ENCODE measurements around the gene CPN1. TPM values are rescaled to one million over a fixed set of nuclear protein-coding genes. Genes with fewer than 3 reads are reported as not detected.

Gene CPN1
- total RNA-seq, 1 experiment from 2014 or later: 0.12 TPM

DNA sequence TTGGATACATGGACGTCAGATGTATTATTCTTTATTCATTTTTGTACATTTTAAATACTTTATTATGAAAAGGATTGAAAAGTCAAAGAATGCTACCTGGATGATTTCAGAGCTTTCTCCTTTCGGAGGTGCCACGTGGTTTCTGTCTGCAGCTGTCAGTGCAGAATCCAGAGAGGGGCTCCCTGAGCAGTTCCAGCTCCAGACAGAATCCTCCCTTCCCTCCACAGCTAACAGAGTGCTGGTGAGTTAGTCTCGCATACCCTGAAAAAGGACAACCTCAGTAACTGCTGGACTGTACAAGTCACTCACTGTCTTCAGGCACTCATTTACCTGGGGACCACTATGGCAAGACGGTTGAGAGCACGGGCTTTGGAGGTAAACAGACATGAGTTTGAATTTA lies 82.8 kb downstream of the CPN1 start (continued):
- TF ChIP-seq, protein P1, sequence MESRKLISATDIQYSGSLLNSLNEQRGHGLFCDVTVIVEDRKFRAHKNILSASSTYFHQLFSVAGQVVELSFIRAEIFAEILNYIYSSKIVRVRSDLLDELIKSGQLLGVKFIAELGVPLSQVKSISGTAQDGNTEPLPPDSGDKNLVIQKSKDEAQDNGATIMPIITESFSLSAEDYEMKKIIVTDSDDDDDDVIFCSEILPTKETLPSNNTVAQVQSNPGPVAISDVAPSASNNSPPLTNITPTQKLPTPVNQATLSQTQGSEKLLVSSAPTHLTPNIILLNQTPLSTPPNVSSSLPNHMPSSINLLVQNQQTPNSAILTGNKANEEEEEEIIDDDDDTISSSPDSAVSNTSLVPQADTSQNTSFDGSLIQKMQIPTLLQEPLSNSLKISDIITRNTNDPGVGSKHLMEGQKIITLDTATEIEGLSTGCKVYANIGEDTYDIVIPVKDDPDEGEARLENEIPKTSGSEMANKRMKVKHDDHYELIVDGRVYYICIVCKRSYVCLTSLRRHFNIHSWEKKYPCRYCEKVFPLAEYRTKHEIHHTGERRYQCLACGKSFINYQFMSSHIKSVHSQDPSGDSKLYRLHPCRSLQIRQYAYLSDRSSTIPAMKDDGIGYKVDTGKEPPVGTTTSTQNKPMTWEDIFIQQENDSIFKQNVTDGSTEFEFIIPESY (IDR thresholded peaks at IDR 0.05; ENCODE audit: extremely low read depth, insufficient replicate concordance, low read length): no peak
- TF ChIP-seq FOSL1 (IDR thresholded peaks at IDR 0.05; ENCODE audit: low read depth) (no peak), ZFX (IDR thresholded peaks at IDR 0.05) (no peak), RAD21 (IDR thresholded peaks at IDR 0.05; ENCODE audit: low read depth) (no peak), CEBPB (IDR thresholded peaks at IDR 0.05; ENCODE audit: low read depth) (no peak)

DNA sequence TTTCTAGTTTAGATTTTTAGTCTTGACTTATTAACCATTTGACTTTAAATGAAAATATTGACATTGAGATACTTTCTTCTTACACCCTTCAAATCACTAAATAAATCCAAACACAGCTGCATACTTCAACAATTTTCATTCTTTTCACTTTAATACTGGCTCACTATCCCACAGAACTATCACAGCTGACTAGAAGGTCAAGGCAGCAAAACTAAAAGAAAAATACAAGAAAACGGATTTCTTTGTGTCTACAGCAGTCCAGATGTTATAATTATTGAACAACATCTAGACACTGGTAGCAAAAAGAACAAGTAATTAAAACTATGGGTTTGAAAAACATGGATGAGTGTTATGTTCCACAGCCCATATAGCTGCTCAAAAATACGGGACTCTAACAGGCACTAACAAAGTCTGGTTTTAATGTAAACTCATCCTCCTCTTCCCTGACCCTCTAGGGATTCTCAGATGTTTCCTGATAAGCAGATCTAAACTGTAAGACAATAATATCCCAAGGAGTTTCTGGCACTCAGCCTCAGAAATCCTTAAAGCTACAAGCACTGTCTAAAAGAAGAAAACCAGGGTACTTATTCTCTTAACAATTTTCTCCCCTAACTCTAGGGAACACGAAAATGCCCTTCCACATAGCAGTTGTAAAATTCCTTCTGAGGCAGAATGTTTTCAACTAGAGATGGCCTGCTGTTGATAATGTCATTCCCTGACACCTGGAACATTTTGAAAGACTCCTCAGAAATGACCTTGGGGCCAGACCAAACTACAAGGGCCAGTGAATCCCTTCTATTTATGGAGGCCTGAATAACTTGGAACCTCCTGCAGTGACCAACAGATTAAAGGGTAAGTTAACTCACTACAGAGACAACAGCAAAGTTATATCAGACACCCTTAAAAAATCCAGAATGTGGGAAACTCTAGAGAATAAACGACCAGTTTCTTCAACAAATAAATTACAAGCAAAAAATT lies 84.7 kb downstream of the CPN1 start:
- DNase-seq (ENCODE audit: low read depth, low spot score): no peak
- no peak overlapping the region for H2AFZ ChIP-seq (ENCODE audit: low read depth, low read length, poor library complexity, severe bottlenecking)
- no peaks in the 10 kb centered on the region for H3K27me3 ChIP-seq (ENCODE audit: insufficient read depth, low read length)
- no peaks in the 10 kb centered on the region for H3K9me3 ChIP-seq (ENCODE audit: control insufficient read depth in 1 of 2, insufficient read depth in 1 of 2, low read depth in 1 of 2, low read length in 2 of 2)
- peaks cover 0 to 22% of the 10 kb centered on the region in 2 experiments; a peak in 1 of 4 replicates for H3K36me3 ChIP-seq (ENCODE audit: control insufficient read depth in 1 of 2, insufficient read depth in 2 of 2, low read length in 2 of 2)
- no peak for TF ChIP-seq SRF (IDR thresholded peaks at IDR 0.05; ENCODE audit: low read depth)
- TF ChIP-seq ZNF274 (IDR thresholded peaks at IDR 0.05; ENCODE audit: low read depth, low read length): no peak
- TF ChIP-seq SP1 (IDR thresholded peaks at IDR 0.05; ENCODE audit: low read depth): no peak
- TF ChIP-seq EZH2phosphoT487 (IDR thresholded peaks at IDR 0.05; ENCODE audit: borderline replicate concordance): no peak
- TF ChIP-seq, protein P2, sequence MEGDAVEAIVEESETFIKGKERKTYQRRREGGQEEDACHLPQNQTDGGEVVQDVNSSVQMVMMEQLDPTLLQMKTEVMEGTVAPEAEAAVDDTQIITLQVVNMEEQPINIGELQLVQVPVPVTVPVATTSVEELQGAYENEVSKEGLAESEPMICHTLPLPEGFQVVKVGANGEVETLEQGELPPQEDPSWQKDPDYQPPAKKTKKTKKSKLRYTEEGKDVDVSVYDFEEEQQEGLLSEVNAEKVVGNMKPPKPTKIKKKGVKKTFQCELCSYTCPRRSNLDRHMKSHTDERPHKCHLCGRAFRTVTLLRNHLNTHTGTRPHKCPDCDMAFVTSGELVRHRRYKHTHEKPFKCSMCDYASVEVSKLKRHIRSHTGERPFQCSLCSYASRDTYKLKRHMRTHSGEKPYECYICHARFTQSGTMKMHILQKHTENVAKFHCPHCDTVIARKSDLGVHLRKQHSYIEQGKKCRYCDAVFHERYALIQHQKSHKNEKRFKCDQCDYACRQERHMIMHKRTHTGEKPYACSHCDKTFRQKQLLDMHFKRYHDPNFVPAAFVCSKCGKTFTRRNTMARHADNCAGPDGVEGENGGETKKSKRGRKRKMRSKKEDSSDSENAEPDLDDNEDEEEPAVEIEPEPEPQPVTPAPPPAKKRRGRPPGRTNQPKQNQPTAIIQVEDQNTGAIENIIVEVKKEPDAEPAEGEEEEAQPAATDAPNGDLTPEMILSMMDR (IDR thresholded peaks at IDR 0.05 in 2 of 3, conservative IDR thresholded peaks at IDR 0.05 in 1 of 3; ENCODE audit: borderline replicate concordance in 1 of 3, insufficient read depth in 1 of 3, low read depth in 2 of 3, low read length in 2 of 3): no peak
- TF ChIP-seq TCF7L2 (IDR thresholded peaks at IDR 0.05; ENCODE audit: borderline replicate concordance, extremely low read depth, insufficient read depth, insufficient read length): no peak
- ChIA-PET RAD21 (ENCODE audit: low non-redundant PET in 1 of 2, low total read pairs in 2 of 2, uncharacterized antibody in 2 of 2, unreplicated experiment in 2 of 2) (interaction anchor here in 1 of 2 experiments (0.7 kb wide), 1 partner anchor 75 kb away, joined by 3 read pairs; no protein-coding TSS in a partner anchor), CTCF (interaction anchor here (1.4 kb wide), 2 partner anchors 9 to 13 kb away, joined by 4 to 5 read pairs; partner anchors contain the start of gene DNMBP), POLR2A (interaction anchor here (1.2 to 2.0 kb wide), 2 partner anchors 9 to 16 kb away, joined by 5 to 10 read pairs; no protein-coding TSS in a partner anchor)
- H3K4me2 ChIP-seq (ENCODE audit: low read length): peak overlapping the region; percentile 24
- intact Hi-C loops (cut with micrococcal nuclease): no loop called here
- peaks cover 47 to 69% of the 10 kb centered on the region in 2 experiments for H3K4me1 ChIP-seq (ENCODE audit: control insufficient read depth in 1 of 2, insufficient read depth in 2 of 2, low read length in 2 of 2)
- H3K79me2 ChIP-seq (ENCODE audit: insufficient read depth, low read length): peaks cover 100% of the 10 kb centered on the region
- no peak overlapping the region for H3K4me3 ChIP-seq (replicated peaks in 1 of 2; ENCODE audit: low read depth in 1 of 2, low read length in 2 of 2)
- H4K20me1 ChIP-seq (ENCODE audit: insufficient read depth): peaks cover 19% of the 10 kb centered on the region; the same call in 1 of the 2 replicates
- peak overlapping the region; percentile 1; the same call in 1 of the 2 replicates for H3K27ac ChIP-seq (ENCODE audit: low read depth, low read length)
- H3K9me2 ChIP-seq (ENCODE audit: insufficient read depth): no peaks in the 10 kb centered on the region
- BruUV-seq (replicated peaks): no TSS peak
- H3K9ac ChIP-seq (ENCODE audit: low read length): no peak overlapping the region
- ATAC-seq: no peak
